Esophagus muscularis mucosa (tissue), 3 donors: ENCODE results near the gene RAB11FIP3.

ENCODE experiments used
- CTCF ChIP-seq, 3 experiments: fragments of 200-600 bp in 2 of 3; fragments of 450-650 bp in 1 of 3; sonication (generic) in 2 of 3; IDR thresholded peaks; one replicate each; pipeline ENCODE4 v1.5.1; 2017 to 2019; ENCODE audit warnings: antibody characterized with exemption in 3 of 3, mild to moderate bottlenecking in 2 of 3, moderate library complexity in 1 of 3
- POLR2AphosphoS5 ChIP-seq, 2 donors: sonication (generic); formaldehyde crosslinking; IDR thresholded peaks; one replicate each; pipeline ENCODE4 v1.6.1; 2017; ENCODE audit warnings: antibody characterized with exemption in 2 of 2

- TF ChIP-seq POLR2AphosphoS5 (IDR thresholded peaks at IDR 0.05) (no peak), CTCF (IDR thresholded peaks at IDR 0.05) (no peak)
These were observed 78.0 kb downstream of the RAB11FIP3 start for GRCh38 chr16:503150-504071.
